Endothelial cell (in vitro differentiated cells): ENCODE measurements around the gene SLC24A3. TPM values are rescaled to one million over a fixed set of nuclear protein-coding genes. Genes with fewer than 3 reads are reported as not detected.

Source experiments
- DNase-seq: peaks from one replicate; pipeline ENCODE4 v3.0.0; 2021; ENCODE audit warnings: low spot score
- H3K27ac Mint-ChIP-seq: one replicate; pipeline ENCODE4 v1.8.0; 2021; ENCODE audit warnings: mixed read lengths, inconsistent platforms; ENCODE audit not compliant: unreplicated experiment
- H3K27me3 Mint-ChIP-seq: one replicate; pipeline ENCODE4 v1.8.0; 2021; ENCODE audit warnings: mild to moderate bottlenecking, moderate library complexity, mixed read lengths, inconsistent platforms; ENCODE audit not compliant: unreplicated experiment
- H3K36me3 Mint-ChIP-seq: one replicate; pipeline ENCODE4 v1.8.0; 2021; ENCODE audit warnings: mild to moderate bottlenecking, low read depth, mixed read lengths, inconsistent platforms; ENCODE audit not compliant: unreplicated experiment
- H3K4me1 Mint-ChIP-seq: one replicate; pipeline ENCODE4 v1.8.0; 2021; ENCODE audit warnings: mild to moderate bottlenecking, mixed read lengths, inconsistent platforms; ENCODE audit not compliant: unreplicated experiment
- H3K4me3 Mint-ChIP-seq: one replicate; pipeline ENCODE4 v1.8.0; 2021; ENCODE audit warnings: mild to moderate bottlenecking, mixed read lengths, inconsistent platforms; ENCODE audit not compliant: unreplicated experiment
- H3K9me3 Mint-ChIP-seq: one replicate; pipeline ENCODE4 v1.8.0; 2021; ENCODE audit warnings: mixed read lengths, inconsistent platforms; ENCODE audit not compliant: unreplicated experiment
- total RNA-seq: library from RNA; stranded (reverse); fragmentation: NEBNext Ultra II Directional; extraction: Animal tissue kit (Norgen Biotek cat#: 25700); gene quantifications from one replicate; pipeline ENCODE4 v1.2.1, GENCODE V29; 2021; ENCODE audit not compliant: unreplicated experiment
- TF ChIP-seq, protein P1 (sequence below): fragments of 200-600 bp; sonication (generic); IDR thresholded peaks from one replicate; pipeline ENCODE4 v1.5.0; 2021; ENCODE audit warnings: antibody characterized with exemption; ENCODE audit not compliant: unreplicated experiment

SLC24A3 gene
- total RNA-seq, 1 donor from 2014 or later, result 0.15 TPM

- H3K36me3 Mint-ChIP-seq, result no peaks in the 10 kb centered on the region
- H3K27ac Mint-ChIP-seq, result no peak overlapping the region
- no peak overlapping the region for H3K4me3 Mint-ChIP-seq
- TF ChIP-seq, protein P1, sequence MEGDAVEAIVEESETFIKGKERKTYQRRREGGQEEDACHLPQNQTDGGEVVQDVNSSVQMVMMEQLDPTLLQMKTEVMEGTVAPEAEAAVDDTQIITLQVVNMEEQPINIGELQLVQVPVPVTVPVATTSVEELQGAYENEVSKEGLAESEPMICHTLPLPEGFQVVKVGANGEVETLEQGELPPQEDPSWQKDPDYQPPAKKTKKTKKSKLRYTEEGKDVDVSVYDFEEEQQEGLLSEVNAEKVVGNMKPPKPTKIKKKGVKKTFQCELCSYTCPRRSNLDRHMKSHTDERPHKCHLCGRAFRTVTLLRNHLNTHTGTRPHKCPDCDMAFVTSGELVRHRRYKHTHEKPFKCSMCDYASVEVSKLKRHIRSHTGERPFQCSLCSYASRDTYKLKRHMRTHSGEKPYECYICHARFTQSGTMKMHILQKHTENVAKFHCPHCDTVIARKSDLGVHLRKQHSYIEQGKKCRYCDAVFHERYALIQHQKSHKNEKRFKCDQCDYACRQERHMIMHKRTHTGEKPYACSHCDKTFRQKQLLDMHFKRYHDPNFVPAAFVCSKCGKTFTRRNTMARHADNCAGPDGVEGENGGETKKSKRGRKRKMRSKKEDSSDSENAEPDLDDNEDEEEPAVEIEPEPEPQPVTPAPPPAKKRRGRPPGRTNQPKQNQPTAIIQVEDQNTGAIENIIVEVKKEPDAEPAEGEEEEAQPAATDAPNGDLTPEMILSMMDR, result no peak
- no peaks in the 10 kb centered on the region for H3K4me1 Mint-ChIP-seq
- DNase-seq, result no peak
- no peaks in the 10 kb centered on the region for H3K9me3 Mint-ChIP-seq
- no peaks in the 10 kb centered on the region for H3K27me3 Mint-ChIP-seq
Measured at GRCh38 chr20:19498756-19499155, 286.3 kb downstream of the SLC24A3 start.

- TF ChIP-seq, protein P1, result no peak
- no peaks in the 10 kb centered on the region for H3K9me3 Mint-ChIP-seq
- H3K4me3 Mint-ChIP-seq, result no peak overlapping the region
- no peaks in the 10 kb centered on the region for H3K36me3 Mint-ChIP-seq
- H3K27me3 Mint-ChIP-seq, result no peaks in the 10 kb centered on the region
- no peak overlapping the region for H3K27ac Mint-ChIP-seq
- H3K4me1 Mint-ChIP-seq, result no peaks in the 10 kb centered on the region
- no peak for DNase-seq
Measured at GRCh38 chr20:19501476-19502115, 289.2 kb downstream of the SLC24A3 start.

DNA sequence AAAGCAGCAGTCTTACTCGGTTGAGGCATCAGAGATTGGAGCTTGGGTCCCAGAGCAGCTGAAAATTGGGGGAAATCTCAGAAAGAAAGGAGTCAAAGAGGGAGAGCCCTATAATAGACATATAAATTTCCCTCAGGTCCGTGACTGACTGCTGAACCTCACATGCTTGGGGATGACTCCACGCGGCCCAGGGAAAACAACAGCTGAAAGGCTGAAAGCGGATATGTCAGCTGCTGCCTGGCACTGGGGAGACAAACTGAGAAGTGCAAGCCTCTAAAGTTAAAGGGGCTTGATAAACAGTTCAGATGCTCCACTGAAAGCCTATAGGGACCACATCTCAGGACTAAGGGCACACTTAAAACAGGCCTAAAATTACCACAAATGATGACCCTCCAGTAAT lies 289.7 kb downstream of the SLC24A3 start:
- Mint-ChIP-seq H3K27me3 (no peaks in the 10 kb centered on the region), H3K4me1 (no peaks in the 10 kb centered on the region), H3K27ac (no peak overlapping the region), H3K36me3 (no peaks in the 10 kb centered on the region), H3K4me3 (no peak overlapping the region), H3K9me3 (no peaks in the 10 kb centered on the region)
- DNase-seq, result no peak
- TF ChIP-seq, protein P1, result no peak

DNA sequence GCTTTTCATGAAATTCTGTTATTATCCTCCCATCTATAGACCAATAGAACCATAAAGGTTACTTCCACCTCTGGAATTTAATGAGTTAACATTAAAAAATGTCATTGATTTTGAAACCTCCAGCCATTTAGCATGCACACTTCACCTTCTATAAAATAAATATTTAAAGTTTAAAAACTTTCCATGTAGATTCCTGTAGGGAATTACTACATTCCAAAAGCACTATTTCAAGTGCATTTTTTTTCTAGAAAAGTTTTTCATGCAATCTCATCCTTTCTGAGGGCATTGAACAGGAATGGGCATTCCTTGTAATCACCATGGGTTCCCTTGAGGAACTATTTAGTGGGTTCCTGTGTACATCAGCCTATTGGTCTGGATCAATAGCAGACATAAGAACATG lies 291.8 kb downstream of the SLC24A3 start:
- H3K27ac Mint-ChIP-seq, result no peak overlapping the region
- H3K4me3 Mint-ChIP-seq, result no peak overlapping the region
- no peaks in the 10 kb centered on the region for H3K4me1 Mint-ChIP-seq
- no peaks in the 10 kb centered on the region for H3K36me3 Mint-ChIP-seq
- TF ChIP-seq, protein P1, result no peak
- no peaks in the 10 kb centered on the region for H3K27me3 Mint-ChIP-seq
- DNase-seq, result no peak
- H3K9me3 Mint-ChIP-seq, result no peaks in the 10 kb centered on the region

DNA sequence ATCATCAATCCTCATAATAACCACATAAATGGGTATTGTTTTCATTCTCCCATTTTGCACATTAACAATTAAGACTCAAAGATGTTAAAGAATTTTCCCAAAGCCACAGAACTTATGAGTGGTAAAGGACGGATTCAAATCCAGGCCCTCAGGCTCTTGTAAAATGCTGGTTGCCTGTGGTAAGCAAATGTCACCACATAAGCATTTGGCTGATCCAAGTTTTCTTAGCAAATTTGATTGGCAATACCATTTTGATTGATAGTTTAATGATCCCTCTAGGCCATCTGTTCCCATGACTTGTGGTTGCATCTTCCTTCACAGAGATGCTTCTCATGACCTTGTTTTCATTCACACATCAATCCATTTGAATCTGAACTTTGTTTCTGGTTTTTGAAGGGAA lies 293.6 kb downstream of the SLC24A3 start:
- Mint-ChIP-seq H3K4me3 (no peak overlapping the region), H3K27me3 (peaks cover 2% of the 10 kb centered on the region), H3K9me3 (no peaks in the 10 kb centered on the region), H3K4me1 (no peaks in the 10 kb centered on the region), H3K36me3 (no peaks in the 10 kb centered on the region), H3K27ac (no peak overlapping the region)
- DNase-seq, result no peak
- TF ChIP-seq, protein P1, result no peak
